H9 (cell line): ENCODE data around the gene MALRD1. TPM values are rescaled to one million over a fixed set of nuclear protein-coding genes. Genes with fewer than 3 reads are reported as not detected.

ENCODE experiments used
- DNase-seq: peaks from one replicate; pipeline ENCODE4 v3.0.0-alpha.2; 2017
- H2AFZ ChIP-seq: one replicate; pipeline ENCODE4 v1.6.1; 2013; ENCODE audit warnings: mild to moderate bottlenecking, low read length, control low read depth, moderate library complexity
- H2AK5ac ChIP-seq: 2 replicates; pipeline ENCODE4 v1.6.1; 2013; ENCODE audit warnings: low read length, control low read depth, mixed read lengths; ENCODE audit not compliant: insufficient read length
- H2BK120ac ChIP-seq: one replicate; pipeline ENCODE4 v1.6.1; 2013; ENCODE audit warnings: low read depth, mild to moderate bottlenecking, low read length, control low read depth, inconsistent platforms; ENCODE audit not compliant: poor library complexity, severe bottlenecking
- H2BK12ac ChIP-seq: 2 replicates; pipeline ENCODE4 v1.6.1; 2013; ENCODE audit warnings: low read length, control low read depth, mixed read lengths, low read depth; ENCODE audit not compliant: insufficient read length
- H2BK15ac ChIP-seq: 2 replicates; pipeline ENCODE4 v1.6.1; 2013; ENCODE audit warnings: low read depth, low read length, control low read depth
- H2BK20ac ChIP-seq: one replicate; pipeline ENCODE4 v1.6.1; 2013; ENCODE audit warnings: low read depth, mild to moderate bottlenecking, low read length, control low read depth, inconsistent platforms; ENCODE audit not compliant: poor library complexity, severe bottlenecking
- H2BK5ac ChIP-seq: 2 replicates; pipeline ENCODE4 v1.6.1; 2013; ENCODE audit warnings: low read length, control low read depth, mixed read lengths; ENCODE audit not compliant: insufficient read length
- H3K14ac ChIP-seq: 2 replicates; pipeline ENCODE4 v1.6.1; 2013; ENCODE audit warnings: low read length, control low read depth; ENCODE audit not compliant: insufficient read depth
- H3K18ac ChIP-seq: 2 replicates; pipeline ENCODE4 v1.6.1; 2013; ENCODE audit warnings: low read depth, mild to moderate bottlenecking, mixed read lengths, low read length, control low read depth; ENCODE audit not compliant: insufficient read length
- H3K23ac ChIP-seq: 2 replicates; pipeline ENCODE4 v1.6.1; 2013; ENCODE audit warnings: low read length, control low read depth, mixed read lengths, low read depth; ENCODE audit not compliant: insufficient read length
- H3K23me2 ChIP-seq: 2 replicates; pipeline ENCODE4 v1.6.1; 2013; ENCODE audit warnings: low read depth, mild to moderate bottlenecking, mixed read lengths, low read length, control low read depth; ENCODE audit not compliant: insufficient read length, poor library complexity, severe bottlenecking
- H3K27ac ChIP-seq: 2 replicates; pipeline ENCODE4 v1.5.1; 2013; ENCODE audit warnings: low read length, control low read depth, mixed read lengths, low read depth; ENCODE audit not compliant: insufficient read length
- H3K27me3 ChIP-seq: 2 replicates; pipeline ENCODE4 v1.6.1; 2013; ENCODE audit warnings: low read length, control low read depth, inconsistent platforms; ENCODE audit not compliant: insufficient read depth
- H3K4ac ChIP-seq: 2 replicates; pipeline ENCODE4 v1.6.1; 2013; ENCODE audit warnings: low read depth, mild to moderate bottlenecking, control low read depth, inconsistent platforms, low read length, moderate library complexity
- H3K4me1 ChIP-seq: 2 replicates; pipeline ENCODE4 v1.6.1; 2013; ENCODE audit warnings: low read length, control low read depth, inconsistent platforms; ENCODE audit not compliant: insufficient read depth
- H3K4me2 ChIP-seq: 2 replicates; pipeline ENCODE4 v1.6.1; 2013; ENCODE audit warnings: low read length, control low read depth, mixed read lengths; ENCODE audit not compliant: insufficient read length, insufficient read depth
- H3K56ac ChIP-seq: 2 replicates; pipeline ENCODE4 v1.6.1; 2013; ENCODE audit warnings: low read depth, mild to moderate bottlenecking, mixed read lengths, low read length, control low read depth; ENCODE audit not compliant: insufficient read length
- H3K79me1 ChIP-seq: 2 replicates; pipeline ENCODE4 v1.6.1; 2013; ENCODE audit warnings: low read depth, mild to moderate bottlenecking, moderate library complexity, low read length, control low read depth, inconsistent platforms; ENCODE audit not compliant: insufficient read depth, poor library complexity, severe bottlenecking
- H3K79me2 ChIP-seq: 2 replicates; pipeline ENCODE4 v1.6.1; 2013; ENCODE audit warnings: low read length, control low read depth, inconsistent platforms; ENCODE audit not compliant: insufficient read depth
- H3K9ac ChIP-seq: 2 replicates; pipeline ENCODE4 v1.6.1; 2013; ENCODE audit warnings: low read length, control low read depth, mixed read lengths; ENCODE audit not compliant: insufficient read length; ENCODE audit errors: extremely low read depth
- H3K9me3 ChIP-seq: one replicate; pipeline ENCODE4 v1.6.1; 2013; ENCODE audit warnings: low read depth, low read length, inconsistent platforms; ENCODE audit not compliant: control insufficient read depth
- H3T11ph ChIP-seq: one replicate; pipeline ENCODE4 v1.6.1; 2013; ENCODE audit warnings: mild to moderate bottlenecking, low read length, control low read depth, inconsistent platforms
- H4K20me1 ChIP-seq: one replicate; pipeline ENCODE4 v1.6.1; 2013; ENCODE audit not compliant: control insufficient read depth, insufficient read length, insufficient read depth
- H4K5ac ChIP-seq: 2 replicates; pipeline ENCODE4 v1.6.1; 2013; ENCODE audit warnings: low read depth, mild to moderate bottlenecking, mixed read lengths, low read length, control low read depth; ENCODE audit not compliant: insufficient read length
- H4K8ac ChIP-seq: replicated peaks from 2 replicates; pipeline ENCODE4 v1.6.1; 2013; ENCODE audit warnings: low read length, control low read depth, mixed read lengths, low read depth; ENCODE audit not compliant: insufficient read length
- H4K91ac ChIP-seq: 2 replicates; pipeline ENCODE4 v1.6.1; 2013; ENCODE audit warnings: low read depth, mild to moderate bottlenecking, moderate library complexity, mixed read lengths, low read length, control low read depth; ENCODE audit not compliant: insufficient read length
- H3K27ac Mint-ChIP-seq, 3 experiments: 2 replicates in 2 of 3; 3 replicates in 1 of 3; pipeline ENCODE4 v1.8.0; 2020 to 2021; ENCODE audit warnings: mixed read lengths in 3 of 3, mild to moderate bottlenecking in 1 of 3, moderate library complexity in 1 of 3
- H3K27me3 Mint-ChIP-seq: 2 replicates; pipeline ENCODE4 v1.8.0; 2021; ENCODE audit warnings: low read depth, mild to moderate bottlenecking, moderate library complexity, mixed read lengths
- H3K36me3 Mint-ChIP-seq, 3 experiments: 2 replicates in 2 of 3; 3 replicates in 1 of 3; pipeline ENCODE4 v1.8.0; 2020 to 2021; ENCODE audit warnings: low read depth in 3 of 3, mixed read lengths in 3 of 3; ENCODE audit not compliant: insufficient read depth in 1 of 3
- H3K4me1 Mint-ChIP-seq, 2 experiments: 2 replicates each; pipeline ENCODE4 v1.8.0; 2020; ENCODE audit warnings: mixed read lengths in 2 of 2
- H3K4me3 Mint-ChIP-seq, 2 experiments: 2 replicates in 1 of 2; 3 replicates in 1 of 2; pipeline ENCODE4 v1.8.0; 2020 to 2021; ENCODE audit warnings: mild to moderate bottlenecking in 2 of 2, mixed read lengths in 2 of 2, moderate library complexity in 1 of 2
- H3K9me3 Mint-ChIP-seq, 2 experiments: 2 replicates in 1 of 2; 3 replicates in 1 of 2; pipeline ENCODE4 v1.8.0; 2020; ENCODE audit warnings: mild to moderate bottlenecking in 2 of 2, mixed read lengths in 2 of 2, moderate library complexity in 1 of 2
- CTCF ChIP-seq: fragments of 200-600 bp; sonication (generic); conservative IDR thresholded peaks from 3 replicates; pipeline ENCODE4 v1.8.0; 2021; ENCODE audit warnings: antibody characterized with exemption, mild to moderate bottlenecking
- WGBS: extraction: QIAGEN DNeasy Blood & Tissue Kit; methylation state at CpG from one replicate; pipeline ENCODE4 v1.1.7; 2013; ENCODE audit warnings: missing lambda C conversion rate, low lambda C conversion rate, mixed read lengths; ENCODE audit not compliant: insufficient read length; ENCODE audit errors: extremely low coverage; 5-methylcytosine and 5-hydroxymethylcytosine counted together
- total RNA-seq: library from RNA; stranded (reverse); gene quantifications from 2 replicates; pipeline ENCODE4 v1.2.1, GENCODE V29; 2021

Gene MALRD1
- total RNA-seq, 1 experiment from 2014 or later = 0.20 TPM

DNA sequence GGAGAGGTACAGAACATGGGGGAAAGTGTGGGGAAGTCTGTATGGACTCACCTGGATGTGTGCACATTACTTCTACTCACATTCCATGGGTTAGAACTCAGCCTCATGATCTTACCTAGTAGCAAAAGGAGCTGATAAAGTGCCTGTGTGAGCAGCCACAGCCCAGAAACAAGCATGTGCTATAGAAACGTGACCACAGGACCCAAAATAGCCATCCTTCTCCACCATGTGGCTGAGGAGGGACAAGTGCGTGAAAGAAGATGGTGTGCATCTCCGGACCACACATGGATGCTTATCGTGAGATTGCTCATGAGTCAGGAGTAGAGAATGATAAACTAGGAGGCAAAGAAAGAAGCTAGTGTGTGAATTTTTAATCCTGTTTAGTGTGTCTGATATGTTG lies 431.3 kb downstream of the MALRD1 start:
- H3K23ac ChIP-seq = no peak overlapping the region
- no peaks in the 10 kb centered on the region for H3K9me3 ChIP-seq
- no peak for TF ChIP-seq CTCF
- H2BK5ac ChIP-seq = no peak overlapping the region
- no peak overlapping the region for H3K4me2 ChIP-seq
- H3K27me3 ChIP-seq = no peaks in the 10 kb centered on the region
- no peak overlapping the region for H3K56ac ChIP-seq
- no peak overlapping the region for H2BK12ac ChIP-seq
- no peaks in the 10 kb centered on the region for H3K79me1 ChIP-seq
- H3K79me2 ChIP-seq = no peaks in the 10 kb centered on the region
- H2BK20ac ChIP-seq = no peak overlapping the region
- DNase-seq = no peak
- no peaks in the 10 kb centered on the region; the same call in 1 of the 2 replicates for H3K4me1 ChIP-seq
- H4K8ac ChIP-seq = no peak overlapping the region
- H3K4me1 Mint-ChIP-seq = peaks cover 4 to 5% of the 10 kb centered on the region in 2 experiments; a peak in 2 of 4 replicates
- no peaks in the 10 kb centered on the region for H3K23me2 ChIP-seq
- H4K91ac ChIP-seq = no peak overlapping the region
- H3K4me3 Mint-ChIP-seq = no peak overlapping the region
- H2AK5ac ChIP-seq = no peak overlapping the region
- no peak overlapping the region for H3K9ac ChIP-seq
- H3K9me3 Mint-ChIP-seq = no peaks in the 10 kb centered on the region
- H3T11ph ChIP-seq = no peak overlapping the region
- no peak overlapping the region for H3K18ac ChIP-seq
- no peak overlapping the region for H3K27ac ChIP-seq
- H4K20me1 ChIP-seq = no peaks in the 10 kb centered on the region
- H4K5ac ChIP-seq = no peak overlapping the region
- H3K4ac ChIP-seq = no peak overlapping the region
- H2BK120ac ChIP-seq = no peak overlapping the region
- no peaks in the 10 kb centered on the region for H3K36me3 Mint-ChIP-seq
- no peaks in the 10 kb centered on the region for H3K27me3 Mint-ChIP-seq
- WGBS = no CpG with 5 or more reads among the region's 4 CpGs
- H3K27ac Mint-ChIP-seq = no peak overlapping the region
- H2BK15ac ChIP-seq = no peak overlapping the region
- H2AFZ ChIP-seq = no peak overlapping the region
- H3K14ac ChIP-seq = no peak overlapping the region
